Measurements from ENCODE around the gene USP40.
"Not testable (repeated sequence)": the region's sequence is repeated elsewhere in the genome, so short reads cannot be mapped to it uniquely, and the experiment has no call there.

USP40 gene

DNA sequence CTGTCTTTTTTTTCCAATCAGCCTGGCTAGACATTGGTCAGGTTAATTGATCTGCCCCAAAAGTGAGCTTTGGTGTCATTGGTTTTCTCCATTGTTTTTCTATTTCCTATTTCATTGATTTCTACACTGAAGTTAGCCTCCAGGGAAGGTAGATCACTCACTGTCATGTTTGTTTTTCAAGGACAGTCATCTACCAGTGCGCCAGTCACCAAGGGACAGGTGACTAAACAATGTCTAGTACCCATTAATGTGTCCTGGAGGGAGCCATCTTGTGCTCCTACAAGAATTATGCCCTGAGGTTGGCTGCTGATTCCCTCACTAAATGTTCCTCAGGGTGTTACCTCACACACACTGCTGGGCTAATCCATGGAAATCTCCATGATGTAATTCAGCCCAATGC lies 17.6 kb upstream of the USP40 start:
- no peak for TF ChIP-seq MYC (IDR thresholded peaks at IDR 0.05; ENCODE audit: low read depth, low read length)
- TF ChIP-seq, protein P1, sequence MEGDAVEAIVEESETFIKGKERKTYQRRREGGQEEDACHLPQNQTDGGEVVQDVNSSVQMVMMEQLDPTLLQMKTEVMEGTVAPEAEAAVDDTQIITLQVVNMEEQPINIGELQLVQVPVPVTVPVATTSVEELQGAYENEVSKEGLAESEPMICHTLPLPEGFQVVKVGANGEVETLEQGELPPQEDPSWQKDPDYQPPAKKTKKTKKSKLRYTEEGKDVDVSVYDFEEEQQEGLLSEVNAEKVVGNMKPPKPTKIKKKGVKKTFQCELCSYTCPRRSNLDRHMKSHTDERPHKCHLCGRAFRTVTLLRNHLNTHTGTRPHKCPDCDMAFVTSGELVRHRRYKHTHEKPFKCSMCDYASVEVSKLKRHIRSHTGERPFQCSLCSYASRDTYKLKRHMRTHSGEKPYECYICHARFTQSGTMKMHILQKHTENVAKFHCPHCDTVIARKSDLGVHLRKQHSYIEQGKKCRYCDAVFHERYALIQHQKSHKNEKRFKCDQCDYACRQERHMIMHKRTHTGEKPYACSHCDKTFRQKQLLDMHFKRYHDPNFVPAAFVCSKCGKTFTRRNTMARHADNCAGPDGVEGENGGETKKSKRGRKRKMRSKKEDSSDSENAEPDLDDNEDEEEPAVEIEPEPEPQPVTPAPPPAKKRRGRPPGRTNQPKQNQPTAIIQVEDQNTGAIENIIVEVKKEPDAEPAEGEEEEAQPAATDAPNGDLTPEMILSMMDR (IDR thresholded peaks at IDR 0.05; ENCODE audit: low read depth, low read length): no peak
- no peak for TF ChIP-seq POLR2A (IDR thresholded peaks at IDR 0.05; ENCODE audit: extremely low read depth, insufficient read length)
- no peak for TF ChIP-seq MAX (IDR thresholded peaks at IDR 0.05; ENCODE audit: low read depth, low read length)
- no peak overlapping the region for H3K4me3 ChIP-seq (ENCODE audit: low read depth, low read length)
- DNase-seq (ENCODE audit: low read depth): no peak

DNA sequence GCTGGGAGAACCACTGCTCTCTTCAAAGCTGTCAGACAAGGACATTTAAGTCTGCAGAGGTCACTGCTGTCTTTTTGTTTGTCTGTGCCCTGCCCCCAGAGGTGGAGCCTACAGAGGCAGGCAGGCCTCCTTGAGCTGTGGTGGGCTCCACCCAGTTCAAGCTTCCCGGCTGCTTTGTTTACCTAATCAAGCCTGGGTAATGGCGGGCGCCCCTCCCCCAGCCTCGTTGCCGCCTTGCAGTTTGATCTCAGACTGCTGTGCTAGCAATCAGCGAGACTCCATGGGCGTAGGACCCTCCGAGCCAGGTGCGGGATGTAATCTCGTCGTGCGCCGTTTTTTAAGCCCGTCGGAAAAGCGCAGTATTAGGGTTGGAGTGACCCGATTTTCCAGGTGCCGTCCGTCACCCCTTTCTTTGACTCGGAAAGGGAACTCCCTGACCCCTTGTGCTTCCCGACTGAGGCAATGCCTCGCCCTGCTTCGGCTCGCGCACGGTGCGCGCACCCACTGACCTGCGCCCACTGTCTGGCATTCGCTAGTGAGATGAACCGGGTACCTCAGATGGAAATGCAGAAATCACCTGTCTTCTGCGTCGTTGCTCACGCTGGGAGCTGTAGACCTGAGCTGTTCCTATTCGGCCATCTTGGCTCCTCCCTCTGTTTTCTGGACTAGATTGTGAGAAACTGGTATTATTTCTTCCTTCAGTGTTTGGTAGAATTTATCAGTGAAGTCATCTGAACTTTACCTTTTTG lies 16.8 kb upstream of the USP40 start:
- DNase-seq (ENCODE audit: low read depth); H3K4me3 ChIP-seq (ENCODE audit: low read depth, low read length): not testable (repeated sequence)

- DNase-seq (ENCODE audit: low read depth); H3K4me3 ChIP-seq (ENCODE audit: low read depth, low read length): not testable (repeated sequence)
Observed at GRCh38 chr2:233577341-233577740, 10.8 kb upstream of the USP40 start.

DNA sequence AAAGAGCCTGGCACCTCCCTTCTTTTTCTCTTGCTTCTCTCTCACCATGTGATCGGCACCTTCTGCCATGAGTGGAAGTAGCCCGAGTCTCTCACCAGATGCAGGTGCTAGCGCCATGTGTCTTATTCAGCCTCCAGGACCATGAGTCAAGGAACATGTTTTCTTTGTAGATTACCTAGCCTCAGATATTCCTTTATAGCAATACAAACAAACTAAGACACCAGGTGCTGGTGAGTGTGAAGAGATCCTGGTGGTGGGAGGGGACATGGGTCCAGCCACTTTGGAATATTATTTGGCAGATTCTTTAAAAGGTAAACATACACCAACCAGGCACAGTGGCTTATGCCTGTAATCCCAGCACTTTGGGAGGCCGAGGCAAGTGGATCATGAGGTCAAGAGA lies 5.9 kb upstream of the USP40 start:
- no peak for DNase-seq (ENCODE audit: low read depth)
- TF ChIP-seq MAX (IDR thresholded peaks at IDR 0.05; ENCODE audit: low read depth, low read length) (no peak), MYC (IDR thresholded peaks at IDR 0.05; ENCODE audit: low read depth, low read length) (no peak), POLR2A (IDR thresholded peaks at IDR 0.05; ENCODE audit: extremely low read depth, insufficient read length) (no peak)
- TF ChIP-seq, protein P1 (IDR thresholded peaks at IDR 0.05; ENCODE audit: low read depth, low read length): no peak
- H3K4me3 ChIP-seq (ENCODE audit: low read depth, low read length): no peak overlapping the region

DNA sequence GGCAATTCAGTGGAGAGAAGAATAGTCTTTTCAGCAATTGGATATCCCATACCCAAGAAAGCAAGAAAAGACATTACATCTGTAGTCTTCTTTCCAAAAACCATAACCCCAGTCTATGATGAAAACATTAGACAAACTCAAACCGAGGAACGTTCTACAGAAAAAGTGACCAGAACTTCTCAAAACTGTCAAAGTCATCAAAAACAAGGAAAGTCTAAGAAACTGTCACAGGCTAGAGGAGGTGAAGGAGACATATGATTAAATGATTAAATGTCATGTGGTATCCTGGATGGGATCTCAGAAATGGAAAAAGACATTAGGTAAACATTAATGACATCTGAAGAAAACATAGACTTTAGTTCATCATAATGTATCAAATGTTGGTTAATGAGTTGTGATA lies 4.9 kb upstream of the USP40 start:
- TF ChIP-seq, protein P1 (IDR thresholded peaks at IDR 0.05; ENCODE audit: low read depth, low read length): no peak
- TF ChIP-seq MYC (IDR thresholded peaks at IDR 0.05; ENCODE audit: low read depth, low read length): no peak
- TF ChIP-seq MAX (IDR thresholded peaks at IDR 0.05; ENCODE audit: low read depth, low read length): no peak
- no peak for TF ChIP-seq POLR2A (IDR thresholded peaks at IDR 0.05; ENCODE audit: extremely low read depth, insufficient read length)
- DNase-seq (ENCODE audit: low read depth): no peak
- H3K4me3 ChIP-seq (ENCODE audit: low read depth, low read length): no peak overlapping the region

DNA sequence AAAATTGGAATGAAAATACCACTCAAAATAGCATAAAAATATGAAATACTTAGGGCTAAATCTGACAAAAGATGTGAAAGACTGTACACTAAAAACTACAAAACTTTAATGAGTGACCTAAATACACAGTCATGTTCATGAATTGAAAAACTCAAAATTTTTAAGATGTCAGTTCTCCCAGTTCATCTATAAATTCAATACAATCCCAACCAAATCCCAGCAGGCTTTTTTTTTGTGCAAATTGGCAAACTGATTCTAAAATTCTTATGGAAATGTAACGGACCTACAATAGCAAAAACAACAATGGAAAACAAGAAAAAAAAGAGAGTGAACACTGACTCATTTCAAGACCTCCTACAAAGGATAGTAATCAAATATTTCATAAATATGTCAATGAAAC lies 4.4 kb upstream of the USP40 start:
- H3K4me3 ChIP-seq (ENCODE audit: low read depth, low read length): no peak overlapping the region
- TF ChIP-seq, protein P1 (IDR thresholded peaks at IDR 0.05; ENCODE audit: low read depth, low read length): no peak
- TF ChIP-seq POLR2A (IDR thresholded peaks at IDR 0.05; ENCODE audit: extremely low read depth, insufficient read length): no peak
- TF ChIP-seq MAX (IDR thresholded peaks at IDR 0.05; ENCODE audit: low read depth, low read length): no peak
- TF ChIP-seq MYC (IDR thresholded peaks at IDR 0.05; ENCODE audit: low read depth, low read length): no peak
- DNase-seq (ENCODE audit: low read depth): no peak

- DNase-seq (ENCODE audit: low read depth): no peak
- H3K4me3 ChIP-seq (ENCODE audit: low read depth, low read length): peak overlapping the region; percentile 81
- no peak for TF ChIP-seq MAX (IDR thresholded peaks at IDR 0.05; ENCODE audit: low read depth, low read length)
- TF ChIP-seq, protein P1 (IDR thresholded peaks at IDR 0.05; ENCODE audit: low read depth, low read length): no peak
- no peak for TF ChIP-seq MYC (IDR thresholded peaks at IDR 0.05; ENCODE audit: low read depth, low read length)
- no peak for TF ChIP-seq POLR2A (IDR thresholded peaks at IDR 0.05; ENCODE audit: extremely low read depth, insufficient read length)
Observed at GRCh38 chr2:233565685-233566140, 869 bp downstream of the USP40 start.

Data from NB4 (cell line).